H9 (cell line): ENCODE data around the gene IQCE. TPM values are rescaled to one million over a fixed set of nuclear protein-coding genes. Genes with fewer than 3 reads are reported as not detected.

Experiments
- DNase-seq: peaks from one replicate; pipeline ENCODE4 v3.0.0-alpha.2; 2017
- H2AFZ ChIP-seq: one replicate; pipeline ENCODE4 v1.6.1; 2013; ENCODE audit warnings: mild to moderate bottlenecking, low read length, control low read depth, moderate library complexity
- H2AK5ac ChIP-seq: 2 replicates; pipeline ENCODE4 v1.6.1; 2013; ENCODE audit warnings: low read length, control low read depth, mixed read lengths; ENCODE audit not compliant: insufficient read length
- H2BK120ac ChIP-seq: one replicate; pipeline ENCODE4 v1.6.1; 2013; ENCODE audit warnings: low read depth, mild to moderate bottlenecking, low read length, control low read depth, inconsistent platforms; ENCODE audit not compliant: poor library complexity, severe bottlenecking
- H2BK12ac ChIP-seq: 2 replicates; pipeline ENCODE4 v1.6.1; 2013; ENCODE audit warnings: low read length, control low read depth, mixed read lengths, low read depth; ENCODE audit not compliant: insufficient read length
- H2BK15ac ChIP-seq: 2 replicates; pipeline ENCODE4 v1.6.1; 2013; ENCODE audit warnings: low read depth, low read length, control low read depth
- H2BK20ac ChIP-seq: one replicate; pipeline ENCODE4 v1.6.1; 2013; ENCODE audit warnings: low read depth, mild to moderate bottlenecking, low read length, control low read depth, inconsistent platforms; ENCODE audit not compliant: poor library complexity, severe bottlenecking
- H2BK5ac ChIP-seq: 2 replicates; pipeline ENCODE4 v1.6.1; 2013; ENCODE audit warnings: low read length, control low read depth, mixed read lengths; ENCODE audit not compliant: insufficient read length
- H3K14ac ChIP-seq: 2 replicates; pipeline ENCODE4 v1.6.1; 2013; ENCODE audit warnings: low read length, control low read depth; ENCODE audit not compliant: insufficient read depth
- H3K18ac ChIP-seq: 2 replicates; pipeline ENCODE4 v1.6.1; 2013; ENCODE audit warnings: low read depth, mild to moderate bottlenecking, mixed read lengths, low read length, control low read depth; ENCODE audit not compliant: insufficient read length
- H3K23ac ChIP-seq: 2 replicates; pipeline ENCODE4 v1.6.1; 2013; ENCODE audit warnings: low read length, control low read depth, mixed read lengths, low read depth; ENCODE audit not compliant: insufficient read length
- H3K23me2 ChIP-seq: 2 replicates; pipeline ENCODE4 v1.6.1; 2013; ENCODE audit warnings: low read depth, mild to moderate bottlenecking, mixed read lengths, low read length, control low read depth; ENCODE audit not compliant: insufficient read length, poor library complexity, severe bottlenecking
- H3K27ac ChIP-seq: 2 replicates; pipeline ENCODE4 v1.5.1; 2013; ENCODE audit warnings: low read length, control low read depth, mixed read lengths, low read depth; ENCODE audit not compliant: insufficient read length
- H3K27me3 ChIP-seq: 2 replicates; pipeline ENCODE4 v1.6.1; 2013; ENCODE audit warnings: low read length, control low read depth, inconsistent platforms; ENCODE audit not compliant: insufficient read depth
- H3K4ac ChIP-seq: 2 replicates; pipeline ENCODE4 v1.6.1; 2013; ENCODE audit warnings: low read depth, mild to moderate bottlenecking, control low read depth, inconsistent platforms, low read length, moderate library complexity
- H3K4me1 ChIP-seq: 2 replicates; pipeline ENCODE4 v1.6.1; 2013; ENCODE audit warnings: low read length, control low read depth, inconsistent platforms; ENCODE audit not compliant: insufficient read depth
- H3K4me2 ChIP-seq: 2 replicates; pipeline ENCODE4 v1.6.1; 2013; ENCODE audit warnings: low read length, control low read depth, mixed read lengths; ENCODE audit not compliant: insufficient read length, insufficient read depth
- H3K56ac ChIP-seq: 2 replicates; pipeline ENCODE4 v1.6.1; 2013; ENCODE audit warnings: low read depth, mild to moderate bottlenecking, mixed read lengths, low read length, control low read depth; ENCODE audit not compliant: insufficient read length
- H3K79me1 ChIP-seq: 2 replicates; pipeline ENCODE4 v1.6.1; 2013; ENCODE audit warnings: low read depth, mild to moderate bottlenecking, moderate library complexity, low read length, control low read depth, inconsistent platforms; ENCODE audit not compliant: insufficient read depth, poor library complexity, severe bottlenecking
- H3K79me2 ChIP-seq: 2 replicates; pipeline ENCODE4 v1.6.1; 2013; ENCODE audit warnings: low read length, control low read depth, inconsistent platforms; ENCODE audit not compliant: insufficient read depth
- H3K9ac ChIP-seq: 2 replicates; pipeline ENCODE4 v1.6.1; 2013; ENCODE audit warnings: low read length, control low read depth, mixed read lengths; ENCODE audit not compliant: insufficient read length; ENCODE audit errors: extremely low read depth
- H3K9me3 ChIP-seq: one replicate; pipeline ENCODE4 v1.6.1; 2013; ENCODE audit warnings: low read depth, low read length, inconsistent platforms; ENCODE audit not compliant: control insufficient read depth
- H3T11ph ChIP-seq: one replicate; pipeline ENCODE4 v1.6.1; 2013; ENCODE audit warnings: mild to moderate bottlenecking, low read length, control low read depth, inconsistent platforms
- H4K20me1 ChIP-seq: one replicate; pipeline ENCODE4 v1.6.1; 2013; ENCODE audit not compliant: control insufficient read depth, insufficient read length, insufficient read depth
- H4K5ac ChIP-seq: 2 replicates; pipeline ENCODE4 v1.6.1; 2013; ENCODE audit warnings: low read depth, mild to moderate bottlenecking, mixed read lengths, low read length, control low read depth; ENCODE audit not compliant: insufficient read length
- H4K8ac ChIP-seq: replicated peaks from 2 replicates; pipeline ENCODE4 v1.6.1; 2013; ENCODE audit warnings: low read length, control low read depth, mixed read lengths, low read depth; ENCODE audit not compliant: insufficient read length
- H4K91ac ChIP-seq: 2 replicates; pipeline ENCODE4 v1.6.1; 2013; ENCODE audit warnings: low read depth, mild to moderate bottlenecking, moderate library complexity, mixed read lengths, low read length, control low read depth; ENCODE audit not compliant: insufficient read length
- H3K27ac Mint-ChIP-seq, 3 experiments: 2 replicates in 2 of 3; 3 replicates in 1 of 3; pipeline ENCODE4 v1.8.0; 2020 to 2021; ENCODE audit warnings: mixed read lengths in 3 of 3, mild to moderate bottlenecking in 1 of 3, moderate library complexity in 1 of 3
- H3K27me3 Mint-ChIP-seq: 2 replicates; pipeline ENCODE4 v1.8.0; 2021; ENCODE audit warnings: low read depth, mild to moderate bottlenecking, moderate library complexity, mixed read lengths
- H3K36me3 Mint-ChIP-seq, 3 experiments: 2 replicates in 2 of 3; 3 replicates in 1 of 3; pipeline ENCODE4 v1.8.0; 2020 to 2021; ENCODE audit warnings: low read depth in 3 of 3, mixed read lengths in 3 of 3; ENCODE audit not compliant: insufficient read depth in 1 of 3
- H3K4me1 Mint-ChIP-seq, 2 experiments: 2 replicates each; pipeline ENCODE4 v1.8.0; 2020; ENCODE audit warnings: mixed read lengths in 2 of 2
- H3K4me3 Mint-ChIP-seq, 2 experiments: 2 replicates in 1 of 2; 3 replicates in 1 of 2; pipeline ENCODE4 v1.8.0; 2020 to 2021; ENCODE audit warnings: mild to moderate bottlenecking in 2 of 2, mixed read lengths in 2 of 2, moderate library complexity in 1 of 2
- H3K9me3 Mint-ChIP-seq, 2 experiments: 2 replicates in 1 of 2; 3 replicates in 1 of 2; pipeline ENCODE4 v1.8.0; 2020; ENCODE audit warnings: mild to moderate bottlenecking in 2 of 2, mixed read lengths in 2 of 2, moderate library complexity in 1 of 2
- CTCF ChIP-seq: fragments of 200-600 bp; sonication (generic); conservative IDR thresholded peaks from 3 replicates; pipeline ENCODE4 v1.8.0; 2021; ENCODE audit warnings: antibody characterized with exemption, mild to moderate bottlenecking
- WGBS: extraction: QIAGEN DNeasy Blood & Tissue Kit; methylation state at CpG from one replicate; pipeline ENCODE4 v1.1.7; 2013; ENCODE audit warnings: missing lambda C conversion rate, low lambda C conversion rate, mixed read lengths; ENCODE audit not compliant: insufficient read length; ENCODE audit errors: extremely low coverage; 5-methylcytosine and 5-hydroxymethylcytosine counted together
- total RNA-seq: library from RNA; stranded (reverse); gene quantifications from 2 replicates; pipeline ENCODE4 v1.2.1, GENCODE V29; 2021

Gene IQCE
- total RNA-seq, 1 experiment from 2014 or later = 7.0 TPM

- no peak overlapping the region; the same call in 1 of the 2 replicates for H3K14ac ChIP-seq
- no peak overlapping the region for H4K5ac ChIP-seq
- H3K4me3 Mint-ChIP-seq = no peak overlapping the region
- H3K4me1 ChIP-seq = no peaks in the 10 kb centered on the region
- peaks cover 42% of the 10 kb centered on the region; the same call in 1 of the 2 replicates for H3K79me2 ChIP-seq
- no peak overlapping the region for H3K9ac ChIP-seq
- no peaks in the 10 kb centered on the region for H3K9me3 ChIP-seq
- no peak overlapping the region for H2AFZ ChIP-seq
- no peak overlapping the region for H3K4me2 ChIP-seq
- H3K23ac ChIP-seq = no peak overlapping the region
- no peak overlapping the region for H3K27ac Mint-ChIP-seq
- peaks cover 4% of the 10 kb centered on the region for H3K79me1 ChIP-seq
- TF ChIP-seq CTCF = no peak
- no peak overlapping the region for H4K8ac ChIP-seq
- H2BK20ac ChIP-seq = no peak overlapping the region
- H2AK5ac ChIP-seq = no peak overlapping the region
- H2BK120ac ChIP-seq = no peak overlapping the region
- H2BK12ac ChIP-seq = no peak overlapping the region
- H2BK5ac ChIP-seq = no peak overlapping the region
- H4K20me1 ChIP-seq = peaks cover 4% of the 10 kb centered on the region
- H3T11ph ChIP-seq = no peak overlapping the region
- peaks cover 19 to 23% of the 10 kb centered on the region in 2 experiments for H3K4me1 Mint-ChIP-seq
- H4K91ac ChIP-seq = no peak overlapping the region
- no peaks in the 10 kb centered on the region for H3K27me3 ChIP-seq
- no CpG with 5 or more reads among the region's 17 CpGs for WGBS
- no peak for DNase-seq
- no peak overlapping the region for H3K18ac ChIP-seq
- H2BK15ac ChIP-seq = no peak overlapping the region
- peaks cover 18% of the 10 kb centered on the region for H3K23me2 ChIP-seq
- peaks cover 1 to 8% (median 7%) of the 10 kb centered on the region in 3 experiments; a peak in 5 of 7 replicates for H3K36me3 Mint-ChIP-seq
- no peaks in the 10 kb centered on the region for H3K9me3 Mint-ChIP-seq
- no peak overlapping the region for H3K4ac ChIP-seq
- H3K56ac ChIP-seq = no peak overlapping the region
- H3K27me3 Mint-ChIP-seq = no peaks in the 10 kb centered on the region
- H3K27ac ChIP-seq = no peak overlapping the region
These were observed 78.3 kb downstream of the IQCE start for GRCh38 chr7:2637066-2637471.
